NCI-H2081 (cell line): Measurements from ENCODE around the gene SRRM4.
A peak's percentile ranks its signal among the peaks of the same experiment; 100 is the strongest.

Experiments used
- DNase-seq, 2 experiments: peaks; one replicate each; lab custom pipeline; 2025; lab: John Stamatoyannopoulos, UW

The SRRM4 gene

GRCh38 chr12:119171291-119171690, 189.9 kb downstream of the SRRM4 start:
- no peak for DNase-seq

GRCh38 chr12:119171691-119172425, 190.5 kb downstream of the SRRM4 start:
- DNase-seq: no peak

- DNase-seq: no peak
Measured at GRCh38 chr12:119175081-119175480, 193.7 kb downstream of the SRRM4 start.

- peak; percentile 24 to 68 for DNase-seq
Measured at GRCh38 chr12:119176267-119177055, 195.1 kb downstream of the SRRM4 start.

GRCh38 chr12:119177056-119177325, 195.7 kb downstream of the SRRM4 start:
- DNase-seq: no peak

GRCh38 chr12:119177724-119178380, 196.5 kb downstream of the SRRM4 start:
- no peak for DNase-seq

- DNase-seq: no peak
Measured at GRCh38 chr12:119178544-119179334, 197.4 kb downstream of the SRRM4 start, which contains the start of gene HSPB8. TSS of gene HSPB8 (plus strand) at chr12:119178931. CDS start at chr12:119179313, 382 bp downstream.

GRCh38 chr12:119179335-119180021, 198.1 kb downstream of the SRRM4 start:
- no peak for DNase-seq

- no peak for DNase-seq
Measured at GRCh38 chr12:119180380-119181040, 199.2 kb downstream of the SRRM4 start.

- no peak for DNase-seq
Measured at GRCh38 chr12:119181202-119181601, 199.9 kb downstream of the SRRM4 start.

GRCh38 chr12:119181944-119182343, 200.6 kb downstream of the SRRM4 start:
- no peak for DNase-seq

- no peak for DNase-seq
Measured at GRCh38 chr12:119182701-119183493, 201.6 kb downstream of the SRRM4 start.

- DNase-seq: no peak
Measured at GRCh38 chr12:119183942-119184695, 202.8 kb downstream of the SRRM4 start.

- DNase-seq: no peak
Measured at GRCh38 chr12:119195256-119195655, 213.9 kb downstream of the SRRM4 start.

GRCh38 chr12:119198440-119198839, 217.1 kb downstream of the SRRM4 start:
- no peak for DNase-seq

- no peak for DNase-seq
Measured at GRCh38 chr12:119200601-119201000, 219.3 kb downstream of the SRRM4 start.

GRCh38 chr12:119201789-119202543, 220.6 kb downstream of the SRRM4 start:
- peak in 1 of 2 experiments; percentile 36 for DNase-seq

GRCh38 chr12:119202544-119202943, 221.2 kb downstream of the SRRM4 start:
- no peak for DNase-seq

- DNase-seq: no peak
Measured at GRCh38 chr12:119204131-119204530, 222.8 kb downstream of the SRRM4 start.
